Osteoblast (primary cell): ENCODE measurements around the gene DENND5A. TPM values are rescaled to one million over a fixed set of nuclear protein-coding genes. Genes with fewer than 3 reads are reported as not detected.

Source experiments
- DNase-seq: peaks from one replicate; pipeline ENCODE4 v3.0.0; 2011; ENCODE audit warnings: low spot score, mixed read lengths; ENCODE audit not compliant: insufficient read length; ENCODE audit errors: missing footprints
- H2AFZ ChIP-seq: 2 replicates; pipeline ENCODE4 v1.6.0; 2011; ENCODE audit warnings: mild to moderate bottlenecking, low read length
- H3K27ac ChIP-seq: 2 replicates; pipeline ENCODE4 v1.5.1; 2011; ENCODE audit warnings: mild to moderate bottlenecking, low read depth, low read length, moderate library complexity
- H3K27me3 ChIP-seq: 2 replicates; pipeline ENCODE4 v1.6.0; 2012; ENCODE audit warnings: mild to moderate bottlenecking, control low read depth, inconsistent platforms, low read length, moderate library complexity; ENCODE audit not compliant: insufficient read depth
- H3K36me3 ChIP-seq: 2 replicates; pipeline ENCODE4 v1.5.1; 2011; ENCODE audit warnings: mild to moderate bottlenecking, low read length, control low read depth, moderate library complexity; ENCODE audit not compliant: insufficient read depth
- H3K4me1 ChIP-seq: 2 replicates; pipeline ENCODE4 v1.5.1; 2011; ENCODE audit warnings: mild to moderate bottlenecking, low read length, control low read depth, moderate library complexity; ENCODE audit not compliant: insufficient read depth
- H3K4me2 ChIP-seq: 2 replicates; pipeline ENCODE4 v1.6.0; 2011; ENCODE audit warnings: mild to moderate bottlenecking, low read length; ENCODE audit not compliant: insufficient read depth
- H3K4me3 ChIP-seq: fragments of 200-600 bp; sonication (generic); 3 replicates; pipeline ENCODE4 v1.5.1; 2012; ENCODE audit warnings: mild to moderate bottlenecking, low read length, inconsistent platforms; ENCODE audit not compliant: insufficient read depth
- H3K79me2 ChIP-seq: 2 replicates; pipeline ENCODE4 v1.6.0; 2012; ENCODE audit warnings: mild to moderate bottlenecking, low read length, control low read depth, inconsistent platforms; ENCODE audit not compliant: insufficient read depth
- H3K9me3 ChIP-seq: 2 replicates; pipeline ENCODE4 v1.5.1; 2011; ENCODE audit warnings: low read depth, low read length, control low read depth
- H4K20me1 ChIP-seq: 2 replicates; pipeline ENCODE4 v1.6.0; 2012; ENCODE audit warnings: mild to moderate bottlenecking, low read length, control low read depth; ENCODE audit not compliant: insufficient read depth
- CTCF ChIP-seq: IDR thresholded peaks from 2 replicates; pipeline ENCODE4 v1.5.1; 2011; ENCODE audit warnings: mild to moderate bottlenecking, low read depth, low read length, moderate library complexity; ENCODE audit errors: extremely low read depth
- total RNA-seq: library from RNA; depleted of rRNA; stranded (reverse); fragments of >200 nt; gene quantifications from 2 replicates; pipeline ENCODE4 v1.2.3, GENCODE V29; 2012

The DENND5A gene
- total RNA-seq, 1 donor = 183 TPM

- H3K9me3 ChIP-seq = no peaks in the 10 kb centered on the region
- peaks cover 9% of the 10 kb centered on the region for H3K4me1 ChIP-seq
- H2AFZ ChIP-seq = no peak overlapping the region
- H3K27ac ChIP-seq = no peak overlapping the region
- H3K4me2 ChIP-seq = no peak overlapping the region
- H4K20me1 ChIP-seq = peaks cover 26% of the 10 kb centered on the region
- H3K4me3 ChIP-seq = no peak overlapping the region
- peaks cover 79% of the 10 kb centered on the region for H3K79me2 ChIP-seq
- no peaks in the 10 kb centered on the region for H3K27me3 ChIP-seq
- H3K36me3 ChIP-seq = no peaks in the 10 kb centered on the region
- DNase-seq = peak; percentile 15
- TF ChIP-seq CTCF = no peak
Measured at GRCh38 chr11:9310485-9311090, 45.4 kb upstream of the DENND5A start.

GRCh38 chr11:9304178-9304577, 39.0 kb upstream of the DENND5A start:
- no peak for DNase-seq
- no peak for TF ChIP-seq CTCF
- peaks cover 12% of the 10 kb centered on the region for H4K20me1 ChIP-seq
- H3K27ac ChIP-seq = no peak overlapping the region
- H3K4me2 ChIP-seq = no peak overlapping the region
- no peaks in the 10 kb centered on the region for H3K27me3 ChIP-seq
- no peak overlapping the region for H2AFZ ChIP-seq
- H3K9me3 ChIP-seq = no peaks in the 10 kb centered on the region
- no peaks in the 10 kb centered on the region for H3K4me1 ChIP-seq
- peaks cover 78% of the 10 kb centered on the region for H3K79me2 ChIP-seq
- H3K36me3 ChIP-seq = peaks cover 5% of the 10 kb centered on the region
- H3K4me3 ChIP-seq = no peak overlapping the region

GRCh38 chr11:9302448-9302847, 37.3 kb upstream of the DENND5A start:
- Histone ChIP-seq H3K9me3 (no peaks in the 10 kb centered on the region), H3K79me2 (peaks cover 71% of the 10 kb centered on the region), H3K4me3 (no peak overlapping the region), H3K36me3 (peaks cover 13% of the 10 kb centered on the region), H3K27ac (peak overlapping the region; percentile 37), H3K27me3 (no peaks in the 10 kb centered on the region), H3K4me1 (no peaks in the 10 kb centered on the region), H2AFZ (no peak overlapping the region), H3K4me2 (no peak overlapping the region), H4K20me1 (peaks cover 6% of the 10 kb centered on the region)
- no peak for TF ChIP-seq CTCF
- peak; percentile 82 for DNase-seq

GRCh38 chr11:9301720-9302119, 36.6 kb upstream of the DENND5A start:
- no peak overlapping the region for H3K4me3 ChIP-seq
- peaks cover 6% of the 10 kb centered on the region for H4K20me1 ChIP-seq
- no peak overlapping the region for H3K4me2 ChIP-seq
- DNase-seq = peak; percentile 25
- peaks cover 14% of the 10 kb centered on the region for H3K36me3 ChIP-seq
- H3K9me3 ChIP-seq = no peaks in the 10 kb centered on the region
- no peak for TF ChIP-seq CTCF
- no peak overlapping the region for H2AFZ ChIP-seq
- H3K79me2 ChIP-seq = peaks cover 65% of the 10 kb centered on the region
- H3K27me3 ChIP-seq = no peaks in the 10 kb centered on the region
- H3K4me1 ChIP-seq = no peaks in the 10 kb centered on the region
- no peak overlapping the region for H3K27ac ChIP-seq
